ENCODE measurements around the gene C3orf85.

C3orf85 gene

GRCh38 chr3:109143646-109144045 lies 7.1 kb downstream of the C3orf85 start:
- no peaks in the 10 kb centered on the region for H3K9me3 ChIP-seq (ENCODE audit: control insufficient read depth, low read length)
- no peaks in the 10 kb centered on the region for H3K4me1 ChIP-seq (ENCODE audit: control insufficient read depth, insufficient read depth, low read length)
- H3K27me3 ChIP-seq (ENCODE audit: control insufficient read depth, insufficient read depth, low read length, poor library complexity, severe bottlenecking): no peaks in the 10 kb centered on the region
- H3K4me3 ChIP-seq (ENCODE audit: insufficient read depth, low read depth, low read length): no peak overlapping the region
- H3K27ac ChIP-seq (ENCODE audit: insufficient read depth, low read depth, low read length, poor library complexity, severe bottlenecking): no peak overlapping the region
- WGBS, 2 experiments: 97 to 100% methylated on average over 1 of the region's 1 CpG
- no peaks in the 10 kb centered on the region for H3K36me3 ChIP-seq (ENCODE audit: control insufficient read depth, insufficient read depth, low read length)

GRCh38 chr3:109149078-109149477 lies 12.6 kb downstream of the C3orf85 start:
- no peaks in the 10 kb centered on the region for H3K36me3 ChIP-seq (ENCODE audit: control insufficient read depth, insufficient read depth, low read length)
- H3K4me1 ChIP-seq (ENCODE audit: control insufficient read depth, insufficient read depth, low read length): no peaks in the 10 kb centered on the region
- H3K4me3 ChIP-seq (ENCODE audit: insufficient read depth, low read depth, low read length): no peak overlapping the region
- H3K27ac ChIP-seq (ENCODE audit: insufficient read depth, low read depth, low read length, poor library complexity, severe bottlenecking): no peak overlapping the region
- H3K9me3 ChIP-seq (ENCODE audit: control insufficient read depth, low read length): no peaks in the 10 kb centered on the region
- WGBS, 2 experiments: 96 to 98% methylated on average over 2 of the region's 2 CpGs
- H3K27me3 ChIP-seq (ENCODE audit: control insufficient read depth, insufficient read depth, low read length, poor library complexity, severe bottlenecking): no peaks in the 10 kb centered on the region

GRCh38 chr3:109152320-109152719 lies 15.8 kb downstream of the C3orf85 start:
- Histone ChIP-seq H3K27ac (ENCODE audit: insufficient read depth, low read depth, low read length, poor library complexity, severe bottlenecking) (no peak overlapping the region), H3K27me3 (ENCODE audit: control insufficient read depth, insufficient read depth, low read length, poor library complexity, severe bottlenecking) (no peaks in the 10 kb centered on the region), H3K4me1 (ENCODE audit: control insufficient read depth, insufficient read depth, low read length) (no peaks in the 10 kb centered on the region), H3K36me3 (ENCODE audit: control insufficient read depth, insufficient read depth, low read length) (no peaks in the 10 kb centered on the region), H3K9me3 (ENCODE audit: control insufficient read depth, low read length) (no peaks in the 10 kb centered on the region), H3K4me3 (ENCODE audit: insufficient read depth, low read depth, low read length) (no peak overlapping the region)
- 86 to 92% methylated on average over 4 of the region's 4 CpGs for whole genome bisulfite sequencing, 2 experiments

- Histone ChIP-seq H3K4me3 (ENCODE audit: insufficient read depth, low read depth, low read length) (no peak overlapping the region), H3K36me3 (ENCODE audit: control insufficient read depth, insufficient read depth, low read length) (no peaks in the 10 kb centered on the region), H3K4me1 (ENCODE audit: control insufficient read depth, insufficient read depth, low read length) (no peaks in the 10 kb centered on the region), H3K27me3 (ENCODE audit: control insufficient read depth, insufficient read depth, low read length, poor library complexity, severe bottlenecking) (no peaks in the 10 kb centered on the region), H3K9me3 (ENCODE audit: control insufficient read depth, low read length) (no peaks in the 10 kb centered on the region), H3K27ac (ENCODE audit: insufficient read depth, low read depth, low read length, poor library complexity, severe bottlenecking) (no peak overlapping the region)
- 94 to 96% methylated on average over 2 of the region's 2 CpGs for WGBS, 2 experiments
Observed at GRCh38 chr3:109154979-109155378, 18.5 kb downstream of the C3orf85 start.

GRCh38 chr3:109155828-109156227 lies 19.3 kb downstream of the C3orf85 start:
- no peaks in the 10 kb centered on the region for H3K4me1 ChIP-seq (ENCODE audit: control insufficient read depth, insufficient read depth, low read length)
- H3K27me3 ChIP-seq (ENCODE audit: control insufficient read depth, insufficient read depth, low read length, poor library complexity, severe bottlenecking): no peaks in the 10 kb centered on the region
- H3K4me3 ChIP-seq (ENCODE audit: insufficient read depth, low read depth, low read length): no peak overlapping the region
- H3K36me3 ChIP-seq (ENCODE audit: control insufficient read depth, insufficient read depth, low read length): no peaks in the 10 kb centered on the region
- no peak overlapping the region for H3K27ac ChIP-seq (ENCODE audit: insufficient read depth, low read depth, low read length, poor library complexity, severe bottlenecking)
- 90 to 100% methylated on average over 1 of the region's 1 CpG for WGBS, 2 experiments
- H3K9me3 ChIP-seq (ENCODE audit: control insufficient read depth, low read length): no peaks in the 10 kb centered on the region

GRCh38 chr3:109161487-109162123 lies 25.1 kb downstream of the C3orf85 start:
- WGBS, 2 experiments: 60 to 75% methylated on average over 2 of the region's 2 CpGs
- Histone ChIP-seq H3K4me1 (ENCODE audit: control insufficient read depth, insufficient read depth, low read length) (no peaks in the 10 kb centered on the region), H3K9me3 (ENCODE audit: control insufficient read depth, low read length) (no peaks in the 10 kb centered on the region), H3K27me3 (ENCODE audit: control insufficient read depth, insufficient read depth, low read length, poor library complexity, severe bottlenecking) (no peaks in the 10 kb centered on the region), H3K27ac (ENCODE audit: insufficient read depth, low read depth, low read length, poor library complexity, severe bottlenecking) (no peak overlapping the region), H3K4me3 (ENCODE audit: insufficient read depth, low read depth, low read length) (no peak overlapping the region), H3K36me3 (ENCODE audit: control insufficient read depth, insufficient read depth, low read length) (no peaks in the 10 kb centered on the region)

- Histone ChIP-seq H3K36me3 (ENCODE audit: control insufficient read depth, insufficient read depth, low read length) (no peaks in the 10 kb centered on the region), H3K27ac (ENCODE audit: insufficient read depth, low read depth, low read length, poor library complexity, severe bottlenecking) (no peak overlapping the region), H3K9me3 (ENCODE audit: control insufficient read depth, low read length) (no peaks in the 10 kb centered on the region), H3K27me3 (ENCODE audit: control insufficient read depth, insufficient read depth, low read length, poor library complexity, severe bottlenecking) (no peaks in the 10 kb centered on the region), H3K4me1 (ENCODE audit: control insufficient read depth, insufficient read depth, low read length) (no peaks in the 10 kb centered on the region), H3K4me3 (ENCODE audit: insufficient read depth, low read depth, low read length) (no peak overlapping the region)
- 88 to 93% methylated on average over 4 of the region's 4 CpGs for WGBS, 2 experiments
Observed at GRCh38 chr3:109165905-109166304, 29.4 kb downstream of the C3orf85 start.

- Histone ChIP-seq H3K36me3 (ENCODE audit: control insufficient read depth, insufficient read depth, low read length) (no peaks in the 10 kb centered on the region), H3K4me1 (ENCODE audit: control insufficient read depth, insufficient read depth, low read length) (no peaks in the 10 kb centered on the region), H3K27ac (ENCODE audit: insufficient read depth, low read depth, low read length, poor library complexity, severe bottlenecking) (no peak overlapping the region), H3K4me3 (ENCODE audit: insufficient read depth, low read depth, low read length) (no peak overlapping the region), H3K27me3 (ENCODE audit: control insufficient read depth, insufficient read depth, low read length, poor library complexity, severe bottlenecking) (no peaks in the 10 kb centered on the region), H3K9me3 (ENCODE audit: control insufficient read depth, low read length) (no peaks in the 10 kb centered on the region)
- 100% methylated on average over 3 of the region's 3 CpGs for WGBS, 2 experiments
Observed at GRCh38 chr3:109171479-109171878, 35.0 kb downstream of the C3orf85 start.

GRCh38 chr3:109175411-109175810 lies 38.9 kb downstream of the C3orf85 start:
- Histone ChIP-seq H3K27ac (ENCODE audit: insufficient read depth, low read depth, low read length, poor library complexity, severe bottlenecking) (no peak overlapping the region), H3K4me1 (ENCODE audit: control insufficient read depth, insufficient read depth, low read length) (peaks cover 3% of the 10 kb centered on the region), H3K27me3 (ENCODE audit: control insufficient read depth, insufficient read depth, low read length, poor library complexity, severe bottlenecking) (no peaks in the 10 kb centered on the region), H3K36me3 (ENCODE audit: control insufficient read depth, insufficient read depth, low read length) (no peaks in the 10 kb centered on the region), H3K4me3 (ENCODE audit: insufficient read depth, low read depth, low read length) (no peak overlapping the region), H3K9me3 (ENCODE audit: control insufficient read depth, low read length) (no peaks in the 10 kb centered on the region)
- WGBS, 2 experiments: 94 to 97% methylated on average over 3 of the region's 3 CpGs

- Histone ChIP-seq H3K27ac (ENCODE audit: insufficient read depth, low read depth, low read length, poor library complexity, severe bottlenecking) (no peak overlapping the region), H3K4me1 (ENCODE audit: control insufficient read depth, insufficient read depth, low read length) (peaks cover 3% of the 10 kb centered on the region), H3K9me3 (ENCODE audit: control insufficient read depth, low read length) (no peaks in the 10 kb centered on the region), H3K4me3 (ENCODE audit: insufficient read depth, low read depth, low read length) (no peak overlapping the region), H3K36me3 (ENCODE audit: control insufficient read depth, insufficient read depth, low read length) (no peaks in the 10 kb centered on the region), H3K27me3 (ENCODE audit: control insufficient read depth, insufficient read depth, low read length, poor library complexity, severe bottlenecking) (no peaks in the 10 kb centered on the region)
- 93 to 96% methylated on average over 4 of the region's 4 CpGs for WGBS, 2 experiments
Observed at GRCh38 chr3:109176726-109177125, 40.2 kb downstream of the C3orf85 start.

- Histone ChIP-seq H3K4me1 (ENCODE audit: control insufficient read depth, insufficient read depth, low read length) (peaks cover 3% of the 10 kb centered on the region), H3K9me3 (ENCODE audit: control insufficient read depth, low read length) (no peaks in the 10 kb centered on the region), H3K4me3 (ENCODE audit: insufficient read depth, low read depth, low read length) (no peak overlapping the region), H3K36me3 (ENCODE audit: control insufficient read depth, insufficient read depth, low read length) (no peaks in the 10 kb centered on the region), H3K27ac (ENCODE audit: insufficient read depth, low read depth, low read length, poor library complexity, severe bottlenecking) (no peak overlapping the region), H3K27me3 (ENCODE audit: control insufficient read depth, insufficient read depth, low read length, poor library complexity, severe bottlenecking) (no peaks in the 10 kb centered on the region)
- WGBS, 2 experiments: 93 to 94% methylated on average over 5 of the region's 5 CpGs
Observed at GRCh38 chr3:109177908-109178307, 41.4 kb downstream of the C3orf85 start.
